D341Med (cell line): Measurements from ENCODE around the gene COL5A2.
A peak's percentile ranks its signal among the peaks of the same experiment; 100 is the strongest.

ENCODE experiments used
- DNase-seq: peaks from one replicate; pipeline ENCODE4 v3.0.0; 2012; ENCODE audit warnings: low spot score

The COL5A2 gene

DNA sequence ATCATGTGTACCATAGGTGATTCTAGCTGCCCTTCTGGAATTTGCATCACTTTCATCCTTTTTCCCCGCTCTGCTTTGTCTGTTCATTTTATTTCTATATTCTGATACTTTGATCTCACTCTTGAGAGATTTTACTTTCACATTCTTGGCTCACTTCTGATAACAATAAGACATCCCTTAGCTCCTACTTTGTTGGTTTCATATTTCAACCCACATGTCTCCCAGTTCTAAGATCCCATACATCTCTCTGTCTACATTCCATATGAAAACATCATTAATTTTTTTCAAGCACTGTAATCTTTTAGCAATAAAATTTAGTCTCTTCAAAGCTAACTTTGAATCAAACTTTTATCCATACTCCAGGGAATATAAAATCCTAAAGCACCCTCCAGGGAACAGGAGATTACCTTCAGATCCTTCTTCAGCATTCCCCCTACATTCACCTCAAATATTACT is 129.8 kb downstream of the COL5A2 start:
- no peak for DNase-seq

- DNase-seq, result no peak
Observed at GRCh38 chr2:189048189-189048588, 131.4 kb downstream of the COL5A2 start.

DNA sequence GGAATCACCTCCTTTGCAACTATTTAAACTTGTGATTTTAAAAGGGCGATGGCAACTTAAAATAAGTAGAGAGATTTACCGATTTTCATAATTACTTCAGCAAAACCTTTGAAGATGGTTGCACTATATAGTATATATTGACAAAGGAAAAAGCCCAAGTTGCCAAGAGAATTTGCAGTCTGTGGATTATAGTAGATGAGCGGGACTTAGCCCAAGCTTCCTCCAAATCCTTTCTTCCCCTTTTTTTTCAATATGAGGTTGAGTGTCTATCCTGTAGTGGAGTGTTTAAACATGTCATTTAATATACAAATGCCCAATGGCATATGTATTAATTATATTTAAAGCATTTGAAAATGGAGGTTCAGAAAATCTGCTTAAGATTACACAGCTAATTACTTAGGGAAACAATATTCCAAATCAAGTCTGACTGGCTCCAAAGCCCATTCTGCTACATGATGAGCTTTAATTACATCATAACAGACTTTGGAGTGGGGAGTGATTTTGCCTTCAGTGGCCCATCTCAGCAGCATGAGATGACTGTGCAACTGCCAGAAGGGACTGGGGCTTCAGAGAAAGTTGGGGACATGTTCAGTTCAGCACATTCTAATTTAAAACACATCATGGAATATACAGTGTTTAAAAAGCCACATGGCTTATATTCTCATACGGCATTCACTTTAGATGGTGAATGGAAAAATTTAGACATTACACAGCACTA is 132.2 kb downstream of the COL5A2 start:
- DNase-seq, result peak; percentile 65

- DNase-seq, result no peak
Observed at GRCh38 chr2:189046320-189046719, 133.2 kb downstream of the COL5A2 start.

DNA sequence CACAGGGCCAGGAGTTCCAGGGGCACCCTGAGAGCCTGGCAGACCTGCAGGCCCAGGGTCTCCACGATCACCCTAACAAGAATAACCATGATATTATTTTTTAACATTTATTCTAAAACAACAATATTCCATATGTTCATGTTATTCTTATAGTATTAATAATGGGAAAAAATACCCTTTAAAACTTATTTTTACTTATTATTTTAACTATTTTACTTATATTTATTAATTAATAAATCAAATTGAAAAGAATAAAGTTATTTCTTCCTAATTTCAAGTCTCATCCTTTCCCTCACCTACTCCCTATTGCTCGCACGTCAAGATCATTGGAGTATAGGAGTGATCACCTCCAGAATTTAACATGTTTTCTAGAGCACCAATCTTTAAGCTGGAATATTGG is 133.7 kb downstream of the COL5A2 start:
- DNase-seq, result no peak

DNA sequence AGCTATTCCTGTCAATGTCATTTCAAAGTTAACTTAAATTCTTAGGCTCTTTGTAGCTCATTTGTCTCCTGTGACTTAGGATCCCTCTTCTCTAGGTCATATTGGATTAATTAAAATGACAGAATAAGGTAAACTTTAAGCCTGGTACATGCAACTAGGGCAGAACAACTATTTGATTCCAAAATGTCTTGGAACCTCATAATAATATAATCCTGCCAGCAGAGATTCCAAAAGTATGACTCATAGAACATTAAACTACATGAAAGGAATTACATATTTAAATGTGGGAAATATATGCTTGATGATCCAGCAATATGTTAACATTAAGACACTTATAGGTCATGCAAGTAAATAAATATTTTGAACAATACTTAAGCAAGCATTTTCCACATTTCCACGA is 142.0 kb downstream of the COL5A2 start:
- no peak for DNase-seq

- no peak for DNase-seq
Observed at GRCh38 chr2:189024901-189025618, 154.5 kb downstream of the COL5A2 start.

DNA sequence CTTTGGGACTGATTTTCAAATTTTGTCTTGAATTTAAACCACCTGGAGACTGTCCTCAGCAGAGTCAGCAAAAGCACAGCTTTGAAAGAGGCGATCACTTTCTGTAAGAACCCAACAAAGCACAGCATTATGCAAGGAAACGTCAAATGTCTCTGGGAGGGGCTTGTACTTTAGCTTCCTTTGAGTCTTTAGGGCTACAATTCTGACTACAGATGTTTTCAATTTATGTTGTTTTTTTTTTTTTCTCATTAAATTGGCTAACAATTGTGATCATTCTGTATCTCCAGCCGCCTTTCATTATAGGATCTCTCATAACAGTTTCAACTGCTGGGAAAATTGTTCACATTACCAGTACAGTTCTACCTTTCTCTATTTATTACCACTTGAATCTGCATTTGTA is 157.1 kb downstream of the COL5A2 start:
- DNase-seq, result no peak

DNA sequence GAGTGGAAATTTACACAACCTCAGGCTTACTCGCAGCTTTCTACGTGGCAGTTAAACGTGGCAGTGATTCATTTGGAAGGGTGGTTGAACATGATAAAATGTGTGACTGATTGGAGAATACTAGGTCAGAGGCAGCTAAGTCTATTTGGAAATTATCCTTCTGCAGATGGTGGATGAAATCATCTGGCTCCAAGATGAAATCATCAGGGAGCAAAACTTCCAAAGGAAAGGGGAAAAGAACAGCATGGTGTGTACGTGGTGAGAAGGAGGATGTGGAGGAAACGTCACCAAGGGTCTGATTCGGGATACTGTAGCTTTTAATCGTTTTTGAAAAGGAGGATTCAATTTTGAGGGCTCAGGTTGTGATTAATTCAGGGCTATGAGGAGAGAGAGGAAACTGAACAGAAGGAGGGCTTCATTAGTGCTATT is 157.5 kb downstream of the COL5A2 start:
- DNase-seq, result no peak

DNA sequence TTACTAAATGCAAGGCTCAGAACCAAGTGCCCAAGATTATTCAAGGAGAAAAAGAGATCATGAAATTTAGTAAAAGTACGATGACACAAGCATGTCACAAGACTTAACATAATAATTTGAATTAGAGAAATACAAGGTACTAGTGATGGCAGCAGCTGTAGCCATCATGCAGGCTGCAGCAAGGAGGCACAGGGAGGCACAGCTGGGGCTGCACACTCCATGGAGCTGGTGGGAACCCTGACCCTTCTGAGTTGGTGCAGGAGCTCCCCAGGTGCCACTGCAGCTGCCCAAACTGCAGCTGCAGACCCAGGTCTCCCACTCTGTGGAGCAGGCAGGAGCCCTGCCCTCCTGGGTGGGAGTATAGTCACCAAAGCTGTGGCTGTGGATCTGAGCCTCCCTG is 159.4 kb downstream of the COL5A2 start:
- DNase-seq, result no peak

- no peak for DNase-seq
Observed at GRCh38 chr2:189018631-189019030, 160.9 kb downstream of the COL5A2 start.

GRCh38 chr2:189016311-189016861 is 163.2 kb downstream of the COL5A2 start:
- no peak for DNase-seq

GRCh38 chr2:189015359-189015758 is 164.2 kb downstream of the COL5A2 start:
- no peak for DNase-seq

DNA sequence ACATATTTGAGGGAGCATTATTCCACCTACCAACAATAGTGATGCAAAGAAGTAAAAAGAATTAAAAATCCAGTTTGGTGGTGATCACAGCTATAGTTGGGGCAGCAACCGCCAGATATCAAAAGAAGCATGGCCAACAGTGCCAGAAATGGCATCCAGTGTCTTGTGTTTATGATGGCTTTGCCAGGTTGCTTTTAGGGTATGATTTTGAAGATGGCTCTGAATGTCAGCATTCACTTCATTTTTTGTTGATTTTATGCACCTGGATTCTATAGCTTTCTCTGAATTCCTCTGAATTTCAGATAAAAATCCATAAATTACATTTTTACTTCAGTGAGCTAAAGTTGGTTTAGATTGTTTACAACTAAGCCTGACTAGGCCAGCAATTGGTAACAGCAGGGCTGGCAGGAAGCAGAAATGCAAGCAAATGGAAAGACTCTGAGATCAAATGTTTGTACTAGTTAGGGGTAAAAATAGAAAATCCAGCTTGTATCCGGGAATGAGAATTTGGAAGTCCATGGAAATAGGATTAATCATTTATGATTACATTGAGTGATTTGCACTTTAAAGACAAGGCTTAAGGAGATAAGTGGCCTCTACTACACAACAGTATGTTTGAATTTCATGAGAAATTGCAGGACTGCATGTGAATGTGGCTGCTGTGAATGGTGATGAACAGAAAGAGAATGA is 165.0 kb downstream of the COL5A2 start:
- no peak for DNase-seq

- DNase-seq, result no peak
Observed at GRCh38 chr2:189013671-189014448, 165.7 kb downstream of the COL5A2 start.

DNA sequence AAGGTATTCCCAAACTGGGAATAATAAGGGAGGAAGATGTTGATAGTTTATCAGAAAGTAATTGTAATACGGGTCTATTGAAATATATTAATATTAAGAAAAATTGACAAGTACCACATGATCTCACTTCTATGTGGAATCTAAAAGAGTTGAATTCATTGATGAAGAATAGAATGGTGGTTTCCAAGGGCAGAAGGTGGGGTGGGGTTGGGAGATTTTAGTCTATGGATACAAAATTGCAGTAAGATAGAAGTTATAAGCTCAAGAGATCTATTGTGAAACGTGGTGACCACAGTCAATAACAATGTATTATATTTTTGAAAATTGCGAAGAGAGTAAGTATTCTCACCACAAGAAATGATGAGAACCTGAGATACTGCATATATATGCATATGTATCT is 166.5 kb downstream of the COL5A2 start:
- DNase-seq, result no peak

GRCh38 chr2:189012351-189012750 is 167.2 kb downstream of the COL5A2 start:
- DNase-seq, result no peak

- DNase-seq, result no peak
Observed at GRCh38 chr2:189010536-189010935, 169.0 kb downstream of the COL5A2 start.

DNA sequence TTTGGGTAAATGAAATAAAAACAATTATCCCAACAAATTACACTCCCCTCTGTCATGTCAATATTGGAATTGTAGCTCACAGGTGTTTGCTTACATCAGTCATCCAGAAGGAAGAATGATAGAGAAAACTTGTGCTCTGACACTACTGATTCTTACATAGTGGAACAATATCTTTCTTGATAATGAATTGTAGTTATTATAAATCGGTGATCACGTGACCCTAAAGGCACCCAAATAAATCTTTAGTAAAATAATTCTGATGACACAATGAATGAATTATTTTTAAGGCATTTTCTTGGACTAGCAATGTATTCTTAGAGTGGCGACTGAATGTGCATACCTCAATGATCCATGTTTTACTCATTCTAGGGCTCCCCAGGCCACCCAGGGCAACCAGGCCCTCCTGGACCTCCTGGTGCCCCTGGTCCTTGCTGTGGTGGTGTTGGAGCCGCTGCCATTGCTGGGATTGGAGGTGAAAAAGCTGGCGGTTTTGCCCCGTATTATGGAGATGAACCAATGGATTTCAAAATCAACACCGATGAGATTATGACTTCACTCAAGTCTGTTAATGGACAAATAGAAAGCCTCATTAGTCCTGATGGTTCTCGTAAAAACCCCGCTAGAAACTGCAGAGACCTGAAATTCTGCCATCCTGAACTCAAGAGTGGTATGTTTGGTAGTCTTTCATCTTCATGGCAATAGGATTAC is 170.9 kb downstream of the COL5A2 start:
- no peak for DNase-seq

DNA sequence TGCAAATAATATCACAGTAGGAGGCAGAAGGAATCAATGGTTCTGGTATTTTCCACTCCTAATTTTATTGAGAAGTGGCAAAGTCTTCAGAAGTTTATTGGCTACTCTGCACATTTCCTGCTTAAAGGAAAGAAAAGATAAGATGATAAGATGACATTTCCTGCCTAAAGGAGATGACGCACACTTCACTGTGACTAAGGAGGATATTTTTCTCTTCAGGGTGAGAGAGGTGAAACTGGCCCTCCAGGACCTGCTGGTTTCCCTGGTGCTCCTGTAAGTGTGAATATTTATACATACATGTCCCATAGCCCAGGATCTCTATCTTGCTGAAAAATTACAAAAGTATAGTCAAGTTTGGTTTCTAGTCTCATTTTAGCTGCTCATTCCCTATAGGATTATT is 177.5 kb downstream of the COL5A2 start:
- no peak for DNase-seq

DNA sequence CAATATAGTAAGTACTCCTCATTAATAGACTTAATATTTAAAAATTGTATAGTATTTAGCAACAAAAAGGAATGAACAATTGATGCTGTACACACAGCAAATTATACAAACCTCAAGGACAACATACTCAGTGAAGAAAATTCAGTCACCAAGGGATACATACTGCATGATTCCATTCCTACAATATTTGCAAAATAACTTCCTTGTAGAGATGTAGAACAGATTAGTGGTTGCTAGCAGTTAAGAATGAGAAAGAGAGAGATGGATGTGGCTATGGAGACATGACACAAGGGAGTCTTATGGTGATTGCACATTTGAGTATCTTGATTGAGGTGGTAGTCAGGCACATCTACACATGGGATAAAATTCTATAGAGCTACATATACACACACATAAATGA is 179.3 kb downstream of the COL5A2 start:
- no peak for DNase-seq
